Fibroblast of skin of right quadriceps (primary cell): ENCODE measurements around the gene MGAT5.
A peak's percentile ranks its signal among the peaks of the same experiment; 100 is the strongest.

Experiments used
- DNase-seq: peaks from one replicate; pipeline ENCODE4 v3.0.0-alpha.2; 2013

MGAT5 gene

GRCh38 chr2:134405611-134406081, 151.8 kb downstream of the MGAT5 start:
- peak; percentile 68 for DNase-seq

DNA sequence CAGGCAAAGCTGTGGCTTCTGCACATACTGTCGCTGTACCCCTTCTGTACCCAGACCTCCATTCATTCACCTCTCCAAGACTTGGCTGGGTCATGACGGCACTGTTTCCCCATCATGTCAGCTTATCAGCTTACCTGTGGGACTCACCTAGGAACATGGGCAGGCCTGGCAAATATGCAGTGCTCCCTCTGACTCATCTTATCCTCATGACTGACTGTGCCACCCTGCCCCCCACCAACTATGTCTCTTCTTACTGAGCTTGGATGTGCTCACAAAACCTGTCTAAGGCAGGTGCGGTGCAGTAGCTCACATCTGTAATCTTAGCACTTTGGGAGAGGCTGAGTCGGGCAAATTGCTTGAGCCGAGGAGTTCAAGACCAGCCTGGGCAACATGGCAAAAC, 152.4 kb downstream of the MGAT5 start:
- DNase-seq: no peak

- DNase-seq: no peak
Measured at GRCh38 chr2:134406736-134407135, 152.9 kb downstream of the MGAT5 start.

DNA sequence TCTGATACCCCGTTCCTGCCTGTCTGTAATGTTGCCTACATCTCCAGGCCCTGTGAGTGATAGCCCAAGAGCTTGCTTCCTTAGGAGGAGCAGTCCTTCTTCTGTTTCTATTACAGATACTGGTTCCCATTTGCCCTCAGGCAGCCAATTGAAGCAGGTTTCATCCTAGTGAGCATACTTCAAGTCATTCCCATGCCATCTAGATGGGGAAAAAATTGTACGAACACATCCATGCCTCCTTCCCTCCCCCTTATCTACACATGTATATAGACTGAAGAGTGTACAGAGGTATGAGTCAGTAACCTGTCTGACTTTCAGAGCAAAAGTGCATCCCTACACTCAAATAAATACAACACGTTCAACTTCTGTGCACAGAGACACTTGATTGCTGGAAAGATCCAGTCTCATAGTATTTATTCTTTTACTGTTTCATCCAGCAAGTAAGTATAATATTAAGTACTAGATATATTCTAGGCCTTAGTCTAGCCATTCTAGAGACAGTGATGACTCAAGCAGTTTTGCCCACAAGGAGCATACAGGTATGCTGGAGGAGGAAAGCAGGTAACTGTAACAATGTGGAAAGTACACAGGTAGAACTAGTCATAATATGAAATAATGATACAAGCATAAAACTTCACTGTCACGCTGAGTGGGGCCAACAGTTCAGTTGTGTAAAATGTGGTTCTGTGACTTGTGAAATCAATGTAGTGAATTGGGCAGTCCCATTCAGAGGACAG, 153.4 kb downstream of the MGAT5 start:
- no peak for DNase-seq

DNA sequence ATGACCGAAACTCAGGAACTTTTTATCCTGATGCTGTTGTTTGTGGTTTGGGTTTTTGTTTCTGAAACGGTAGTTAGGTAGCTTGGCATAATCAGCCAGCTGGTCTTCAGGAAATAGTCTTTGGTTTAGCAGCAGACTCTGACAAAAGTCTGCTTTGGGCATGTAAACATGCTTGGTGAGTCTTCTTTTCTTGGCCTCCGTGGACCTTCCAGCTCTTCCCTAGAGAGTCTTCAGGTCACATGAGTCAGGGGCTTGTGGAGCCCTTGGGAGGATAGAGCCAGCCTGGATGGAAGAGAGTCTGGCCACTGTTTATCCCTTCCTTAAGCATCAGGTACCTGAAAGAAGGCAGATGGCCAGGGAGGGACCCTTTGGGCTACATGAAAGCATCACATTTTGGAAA, 154.5 kb downstream of the MGAT5 start:
- DNase-seq: peak; percentile 49

GRCh38 chr2:134408791-134409190, 154.9 kb downstream of the MGAT5 start:
- peak; percentile 40 for DNase-seq

DNA sequence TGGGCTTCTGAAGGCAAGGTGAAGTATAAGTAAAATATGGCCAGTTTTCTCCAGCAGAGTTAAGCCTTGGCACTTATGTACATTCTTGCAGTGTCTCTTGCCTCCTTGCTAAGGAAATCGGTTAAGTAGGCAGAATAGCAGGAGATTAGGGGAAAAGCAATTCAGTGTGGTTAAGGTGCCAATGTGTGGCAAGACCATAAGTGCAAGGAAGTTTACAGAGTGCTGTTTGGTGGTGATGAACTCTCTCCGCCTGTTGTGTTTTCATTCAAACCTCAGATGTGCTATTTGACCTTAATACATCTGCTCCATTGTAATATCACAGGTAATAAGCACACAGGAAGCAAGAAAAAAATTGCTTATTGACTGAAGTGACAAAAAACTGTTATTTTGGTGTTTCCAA, 156.1 kb downstream of the MGAT5 start:
- DNase-seq: no peak

DNA sequence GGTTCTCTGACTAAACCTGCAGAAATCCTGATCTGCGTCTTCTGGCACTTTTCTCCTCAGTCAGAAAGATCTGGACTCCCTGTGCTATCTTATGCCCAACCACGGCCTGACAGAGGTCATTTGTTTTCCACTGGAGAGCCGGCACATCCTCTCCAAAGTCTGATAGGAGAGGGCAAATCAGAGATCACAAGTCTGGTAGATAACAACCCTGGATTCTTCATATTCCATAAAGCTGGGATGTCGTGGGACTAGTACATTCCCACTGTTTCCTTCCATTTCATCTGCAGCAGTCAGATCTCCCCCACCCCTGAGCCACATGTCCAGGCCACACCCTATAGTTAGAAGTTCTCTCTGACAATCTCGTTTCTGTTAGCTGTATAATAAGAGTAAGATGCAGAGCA, 157.0 kb downstream of the MGAT5 start:
- DNase-seq: no peak

DNA sequence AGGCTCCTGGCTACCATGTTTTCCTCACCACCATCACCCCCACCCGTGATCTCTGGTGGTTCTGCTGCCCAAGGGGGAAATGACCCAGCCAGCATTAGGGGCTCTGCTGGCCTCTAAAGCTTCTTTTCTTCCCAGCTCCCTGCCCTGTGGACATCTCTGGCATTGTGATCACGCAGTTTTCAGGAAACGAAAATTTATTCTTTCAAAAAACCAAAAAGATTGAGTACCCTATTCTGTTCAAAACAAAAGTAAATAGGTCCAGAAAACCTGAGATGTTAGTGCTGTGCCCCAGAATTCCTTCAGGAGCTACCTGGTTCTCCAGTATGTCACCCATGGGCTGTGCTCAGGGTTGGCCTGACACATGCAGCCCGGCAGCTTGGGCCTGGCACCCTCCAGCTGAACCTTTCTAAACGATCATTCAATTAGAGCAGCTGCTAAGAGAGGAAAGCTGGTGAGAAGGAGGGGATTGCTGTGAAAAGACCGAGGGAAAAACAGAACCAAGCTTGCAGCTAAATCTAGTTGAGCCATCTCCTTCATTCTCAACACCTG, 157.5 kb downstream of the MGAT5 start:
- DNase-seq: no peak

GRCh38 chr2:134411828-134412638, 158.2 kb downstream of the MGAT5 start:
- DNase-seq: peak; percentile 82

- DNase-seq: no peak
Measured at GRCh38 chr2:134412639-134412999, 158.7 kb downstream of the MGAT5 start.

DNA sequence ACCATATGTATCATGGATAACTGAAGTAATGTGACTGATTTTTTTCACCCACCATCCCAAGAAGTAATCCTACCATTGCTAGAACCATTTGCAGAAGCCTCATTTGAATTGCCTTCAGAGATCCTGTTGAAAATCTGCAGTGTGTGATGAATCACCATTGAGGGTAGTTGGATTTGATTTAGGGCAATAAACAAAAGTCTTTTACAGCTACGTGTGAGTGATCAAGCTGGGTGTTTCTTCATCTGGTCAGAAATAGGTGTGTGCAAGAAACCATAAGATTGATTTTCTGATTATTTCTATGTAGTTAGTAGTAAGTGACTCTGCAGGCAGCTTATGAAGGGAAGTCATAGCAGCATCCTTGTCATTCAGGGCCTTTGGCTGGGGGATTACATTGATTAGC, 159.6 kb downstream of the MGAT5 start:
- peak; percentile 38 for DNase-seq

DNA sequence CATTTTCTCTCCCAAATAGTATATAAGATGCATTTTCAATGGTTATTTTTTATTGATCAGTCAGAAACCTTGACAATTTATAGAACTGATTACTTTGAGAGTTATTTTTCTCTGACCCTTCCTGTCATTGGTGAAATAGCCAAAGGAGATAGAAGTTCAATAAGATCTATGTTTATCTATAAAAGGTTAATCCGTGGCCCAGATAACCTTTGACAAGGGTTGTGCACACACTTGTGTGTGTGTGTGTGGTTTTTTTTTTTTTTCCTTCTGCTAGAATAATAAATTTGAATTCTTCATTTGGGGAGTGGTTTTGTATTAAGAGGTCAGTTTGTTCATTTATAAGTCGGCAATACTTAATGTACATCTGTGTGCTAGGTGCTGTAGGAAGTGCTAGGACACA, 160.0 kb downstream of the MGAT5 start:
- DNase-seq: no peak

DNA sequence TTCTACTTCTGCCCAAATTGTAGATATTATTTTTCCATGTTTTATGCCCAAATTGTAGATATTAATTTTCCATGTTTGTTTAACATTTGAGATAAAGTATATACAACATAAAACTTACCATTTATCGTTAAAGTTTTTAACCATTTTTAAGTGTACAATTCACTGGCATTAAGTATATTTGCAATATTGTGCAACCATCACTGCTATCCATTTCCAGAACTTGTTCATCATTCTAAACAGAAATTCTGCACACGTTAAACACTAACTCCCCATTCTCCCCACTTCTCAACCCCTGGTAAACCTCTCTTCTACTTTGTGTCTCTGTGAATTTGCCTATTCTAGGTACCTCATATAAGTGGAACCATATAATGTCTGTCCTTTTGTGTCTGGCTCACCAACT, 162.1 kb downstream of the MGAT5 start:
- DNase-seq: no peak

GRCh38 chr2:134416637-134417036, 162.8 kb downstream of the MGAT5 start:
- no peak for DNase-seq

- no peak for DNase-seq
Measured at GRCh38 chr2:134417968-134418582, 164.2 kb downstream of the MGAT5 start.

DNA sequence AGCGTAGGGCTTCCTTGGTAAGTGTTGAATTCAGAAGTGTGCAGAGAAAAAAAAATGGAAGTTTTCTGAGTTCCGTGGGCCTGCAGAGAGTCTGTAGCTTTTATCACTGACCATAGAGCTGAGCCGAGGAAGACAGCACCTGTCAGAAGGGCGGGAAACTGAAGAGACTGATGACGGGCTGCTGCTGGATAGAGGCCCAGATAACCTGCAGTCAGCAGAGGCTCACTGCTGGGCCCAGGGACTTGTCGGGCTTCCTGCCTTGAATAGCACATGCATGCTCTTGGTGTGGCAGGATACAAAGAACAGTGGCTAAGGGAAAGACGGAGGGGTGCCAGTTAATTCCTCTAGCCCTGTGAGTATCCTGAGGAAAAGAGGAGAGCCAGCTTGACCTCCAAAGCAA, 166.4 kb downstream of the MGAT5 start:
- DNase-seq: no peak

DNA sequence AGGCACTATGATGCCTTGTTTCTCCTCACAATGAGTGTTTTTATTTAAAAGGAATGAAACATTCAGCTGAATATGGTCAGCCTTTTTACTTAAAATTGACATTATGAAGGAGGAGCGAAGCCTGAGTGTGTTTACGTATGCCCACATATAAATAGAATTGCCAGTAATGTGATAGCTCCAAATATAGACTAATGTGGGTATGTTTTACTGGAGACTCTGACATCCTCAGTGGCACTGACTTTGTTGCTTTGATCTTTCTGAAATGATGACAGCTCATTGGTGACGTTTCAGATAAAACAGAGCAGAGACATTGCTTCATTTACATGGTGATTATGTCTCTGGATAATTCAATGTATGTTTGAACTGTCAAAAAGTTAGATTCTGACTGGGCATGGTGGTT, 167.0 kb downstream of the MGAT5 start:
- no peak for DNase-seq

GRCh38 chr2:134421556-134422328, 167.9 kb downstream of the MGAT5 start:
- DNase-seq: no peak

- no peak for DNase-seq
Measured at GRCh38 chr2:134425724-134426496, 172.0 kb downstream of the MGAT5 start.

- DNase-seq: no peak
Measured at GRCh38 chr2:134426721-134427120, 172.8 kb downstream of the MGAT5 start.

- no peak for DNase-seq
Measured at GRCh38 chr2:134429886-134430285, 176.0 kb downstream of the MGAT5 start.
